GM18861 (cell line): ENCODE data around the gene PTCD1.

Experiments used
- ATAC-seq: cut with Tn5 transposase; IDR thresholded peaks from one replicate; pipeline ENCODE4 v1.9.1; 2021; ENCODE audit not compliant: unreplicated experiment

PTCD1 gene, protein sequence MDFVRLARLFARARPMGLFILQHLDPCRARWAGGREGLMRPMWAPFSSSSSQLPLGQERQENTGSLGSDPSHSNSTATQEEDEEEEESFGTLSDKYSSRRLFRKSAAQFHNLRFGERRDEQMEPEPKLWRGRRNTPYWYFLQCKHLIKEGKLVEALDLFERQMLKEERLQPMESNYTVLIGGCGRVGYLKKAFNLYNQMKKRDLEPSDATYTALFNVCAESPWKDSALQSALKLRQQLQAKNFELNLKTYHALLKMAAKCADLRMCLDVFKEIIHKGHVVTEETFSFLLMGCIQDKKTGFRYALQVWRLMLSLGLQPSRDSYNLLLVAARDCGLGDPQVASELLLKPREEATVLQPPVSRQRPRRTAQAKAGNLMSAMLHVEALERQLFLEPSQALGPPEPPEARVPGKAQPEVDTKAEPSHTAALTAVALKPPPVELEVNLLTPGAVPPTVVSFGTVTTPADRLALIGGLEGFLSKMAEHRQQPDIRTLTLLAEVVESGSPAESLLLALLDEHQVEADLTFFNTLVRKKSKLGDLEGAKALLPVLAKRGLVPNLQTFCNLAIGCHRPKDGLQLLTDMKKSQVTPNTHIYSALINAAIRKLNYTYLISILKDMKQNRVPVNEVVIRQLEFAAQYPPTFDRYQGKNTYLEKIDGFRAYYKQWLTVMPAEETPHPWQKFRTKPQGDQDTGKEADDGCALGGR

DNA sequence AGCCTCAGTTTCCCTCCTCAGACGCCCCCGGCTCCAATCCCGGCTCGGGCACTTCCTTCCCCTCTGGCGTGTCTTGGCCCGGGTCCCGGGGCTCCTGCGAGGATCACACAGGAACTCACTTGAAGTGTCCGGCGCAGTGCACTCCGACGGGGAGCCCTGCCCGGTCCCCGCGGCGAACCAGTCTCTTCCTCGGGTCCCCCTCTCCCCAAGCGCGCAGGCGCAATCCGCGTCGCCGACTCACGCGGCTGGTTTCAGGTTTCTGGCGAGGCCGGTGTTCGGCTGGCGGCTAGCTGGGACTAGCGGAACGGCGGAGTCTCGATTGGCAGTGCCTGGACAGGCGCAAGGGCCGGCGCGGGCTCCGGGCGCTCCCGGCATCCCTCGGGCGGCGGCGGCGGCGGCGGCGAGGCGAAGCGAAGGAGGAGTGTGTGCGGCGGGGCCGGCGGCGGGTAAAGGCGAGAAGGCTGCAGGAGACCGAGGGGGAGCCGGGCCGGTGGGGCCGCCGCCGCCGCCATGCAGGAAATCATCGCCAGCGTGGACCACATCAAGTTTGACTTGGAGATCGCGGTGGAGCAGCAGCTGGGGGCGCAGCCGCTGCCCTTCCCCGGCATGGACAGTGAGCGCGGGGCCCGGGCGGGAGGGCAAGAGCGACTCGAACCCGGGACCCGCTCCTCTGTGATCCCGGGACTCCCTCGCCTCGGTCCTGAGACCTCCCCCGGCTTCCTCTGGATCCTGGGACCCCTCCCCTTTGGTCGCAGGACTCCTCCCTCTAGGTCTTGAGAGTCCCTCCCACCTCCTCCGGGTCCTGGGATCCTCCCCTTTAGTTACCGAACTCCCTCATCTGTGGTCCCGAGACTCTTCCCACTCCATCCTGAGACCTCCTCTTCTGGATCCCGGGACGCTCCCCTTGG lies at the start of gene PTCD1, which contains the start of gene CPSF4:
PTCD1 (minus strand) TSS at position 226 of the 908 bp plus-strand sequence. CDS start 3,556 bp downstream, outside the sequence.
CPSF4 (plus strand) TSS at position 371 of the 908 bp plus-strand sequence; CDS start at position 511, 140 bp downstream.
- peak; percentile 88 for ATAC-seq

GRCh38 chr7:99485094-99485493 lies 46.5 kb upstream of the PTCD1 start:
- no peak for ATAC-seq

- no peak for ATAC-seq
Measured at GRCh38 chr7:99478464-99479440, 40.2 kb upstream of the PTCD1 start.

DNA sequence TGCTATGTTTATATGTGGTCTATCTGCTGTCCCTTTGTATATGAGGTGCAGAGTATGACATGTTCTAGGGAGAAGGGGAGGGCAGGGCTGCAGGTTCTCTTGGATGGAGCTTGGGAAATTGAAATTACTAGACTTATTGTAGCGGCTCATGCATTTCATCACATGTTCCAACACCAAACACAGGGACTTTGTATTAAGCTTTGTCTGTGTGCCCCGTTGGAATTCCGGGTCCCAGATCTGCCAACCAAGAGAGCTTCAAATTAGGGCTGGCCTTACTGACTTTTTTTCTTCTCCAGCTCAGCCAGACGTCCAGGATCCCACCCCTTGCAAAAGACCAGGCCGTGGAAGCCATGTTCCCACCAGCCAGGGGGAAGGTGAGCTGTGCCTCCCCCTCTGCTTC lies 37.5 kb upstream of the PTCD1 start:
- ATAC-seq: no peak

DNA sequence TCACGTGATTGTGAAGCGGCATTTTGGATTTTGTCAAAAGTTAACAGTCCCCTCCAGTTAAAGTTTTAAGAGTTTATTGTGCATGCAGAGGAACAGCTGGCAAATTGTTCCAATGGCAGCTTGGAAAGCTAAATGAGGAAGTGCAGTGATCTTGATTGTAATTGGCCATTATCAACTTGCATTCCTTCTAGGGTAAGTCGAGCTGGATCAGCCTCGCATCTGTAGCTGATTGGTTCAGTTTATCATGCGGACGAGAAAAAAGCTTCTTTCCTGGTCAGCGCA lies 34.7 kb upstream of the PTCD1 start:
- ATAC-seq: no peak

- ATAC-seq: peak; percentile 92
Measured at GRCh38 chr7:99472561-99473314, 34.1 kb upstream of the PTCD1 start, which contains the start of gene ZNF789. Gene ZNF789, plus strand, starts transcription at chr7:99472890. Its CDS starts 3,567 bp downstream, at chr7:99476457.

DNA sequence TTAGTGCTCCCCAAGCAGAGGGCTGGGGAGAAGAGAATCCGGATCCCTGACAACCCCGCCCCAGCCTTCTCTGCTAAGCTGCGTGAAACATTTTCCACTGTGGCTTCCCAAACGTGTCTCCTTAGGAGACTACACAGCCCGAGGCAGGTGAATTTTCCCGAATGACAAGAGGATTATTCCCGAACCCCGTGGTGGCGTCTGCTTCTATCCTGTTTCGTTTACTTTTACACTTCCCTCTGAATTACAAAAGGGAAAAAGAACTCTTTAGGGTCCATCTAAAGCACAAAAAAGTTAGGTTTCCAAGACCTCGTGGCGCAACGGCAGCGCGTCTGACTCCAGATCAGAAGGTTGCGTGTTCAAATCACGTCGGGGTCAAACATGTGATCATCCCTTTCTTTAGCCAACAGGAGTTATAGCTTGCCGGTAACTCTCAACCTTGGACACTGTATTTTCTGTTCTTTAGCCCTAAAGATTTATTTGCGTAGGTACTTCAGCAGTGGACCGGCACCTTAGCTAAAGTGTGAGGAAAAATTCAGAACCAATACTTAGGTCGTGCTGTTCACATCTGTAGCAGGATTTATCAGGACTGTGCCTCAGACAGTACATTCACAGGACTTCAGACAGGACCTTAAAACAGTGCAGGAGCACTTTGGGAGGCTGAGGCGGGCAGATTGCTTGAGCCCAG lies 30.9 kb upstream of the PTCD1 start:
- no peak for ATAC-seq

DNA sequence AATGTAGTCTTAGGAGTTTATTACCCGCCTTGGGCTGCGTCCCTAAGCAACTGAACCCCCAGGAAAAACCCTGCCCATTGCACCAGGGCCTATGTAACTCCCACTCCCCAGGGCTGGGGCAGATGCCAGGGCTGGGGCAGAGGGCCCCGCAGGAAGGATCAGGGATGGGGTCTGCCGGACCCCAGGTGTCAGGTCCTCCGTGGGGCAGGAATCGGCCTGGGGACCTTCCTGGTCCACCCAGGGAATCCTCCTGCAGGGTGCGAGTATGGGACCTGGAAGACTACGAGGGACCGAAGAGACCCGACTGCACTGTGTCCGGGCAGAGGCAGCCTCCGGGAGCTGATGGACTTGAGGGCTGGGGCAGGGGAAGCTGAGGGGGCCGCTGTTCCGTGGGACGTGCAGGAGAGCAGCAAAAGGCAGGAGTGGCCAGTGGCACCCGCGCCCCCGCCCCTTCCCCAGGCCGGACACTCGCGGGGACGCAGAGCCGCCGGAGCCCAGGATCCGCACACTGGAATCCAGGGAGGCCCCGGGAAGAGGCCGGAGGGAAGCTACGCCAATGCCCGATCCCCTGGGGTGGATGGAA lies 29.8 kb upstream of the PTCD1 start:
- ATAC-seq: no peak

DNA sequence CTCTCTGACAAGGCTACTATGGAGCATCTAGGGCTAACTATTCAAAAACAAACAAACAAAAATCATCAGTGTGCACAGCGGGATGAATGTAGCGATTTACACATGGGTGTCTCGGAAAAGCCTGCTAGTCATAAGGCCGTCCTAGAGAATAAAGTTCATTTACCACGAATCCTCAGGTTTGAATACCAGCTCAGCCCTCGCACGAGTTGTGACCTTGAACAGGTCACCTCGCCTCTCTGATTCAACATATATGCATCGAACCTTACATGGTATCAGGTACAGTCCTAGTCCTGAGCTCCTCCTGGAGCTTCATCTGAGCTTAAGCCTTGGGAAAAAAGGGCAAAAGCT lies 26.8 kb upstream of the PTCD1 start:
- ATAC-seq: no peak

- ATAC-seq: no peak
Measured at GRCh38 chr7:99461221-99461620, 22.6 kb upstream of the PTCD1 start.

DNA sequence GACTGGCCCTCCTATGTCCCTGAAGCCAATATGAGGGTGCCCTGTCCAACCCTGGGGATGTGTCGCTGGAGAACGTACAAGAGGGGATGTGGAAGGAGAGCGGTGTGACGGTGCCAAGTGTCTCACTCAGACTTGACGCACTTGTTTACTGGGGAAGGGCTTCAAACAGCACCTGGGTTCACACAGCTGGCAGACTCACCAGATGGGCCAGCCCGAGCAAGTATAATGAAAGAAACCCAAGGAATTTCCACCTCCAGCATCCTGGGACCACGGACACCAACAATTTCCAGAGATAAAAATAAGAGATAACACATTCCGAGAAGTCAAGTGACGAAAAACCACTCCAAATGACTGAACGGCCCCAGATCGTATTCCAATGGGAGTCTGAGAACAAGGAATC lies 22.1 kb upstream of the PTCD1 start:
- ATAC-seq: no peak

DNA sequence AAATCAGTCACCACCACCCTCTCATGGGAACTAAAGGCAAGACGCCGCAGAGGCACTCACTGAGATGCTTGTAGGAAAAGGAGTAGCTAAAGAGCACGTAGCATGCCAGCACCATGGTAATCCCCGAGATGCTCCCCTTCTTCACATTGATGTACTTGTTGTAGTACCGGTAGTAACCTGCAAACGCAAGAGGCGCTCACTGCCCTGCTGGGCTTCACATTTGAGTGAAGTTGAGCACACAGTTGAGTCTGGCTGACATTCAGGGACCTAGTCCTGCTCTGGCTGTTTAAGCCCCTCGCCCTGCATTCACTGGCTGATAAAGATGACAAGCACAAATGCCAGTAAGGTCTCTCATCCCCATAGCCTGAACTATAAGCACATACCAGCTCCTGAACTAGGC lies 20.5 kb upstream of the PTCD1 start:
- no peak for ATAC-seq

DNA sequence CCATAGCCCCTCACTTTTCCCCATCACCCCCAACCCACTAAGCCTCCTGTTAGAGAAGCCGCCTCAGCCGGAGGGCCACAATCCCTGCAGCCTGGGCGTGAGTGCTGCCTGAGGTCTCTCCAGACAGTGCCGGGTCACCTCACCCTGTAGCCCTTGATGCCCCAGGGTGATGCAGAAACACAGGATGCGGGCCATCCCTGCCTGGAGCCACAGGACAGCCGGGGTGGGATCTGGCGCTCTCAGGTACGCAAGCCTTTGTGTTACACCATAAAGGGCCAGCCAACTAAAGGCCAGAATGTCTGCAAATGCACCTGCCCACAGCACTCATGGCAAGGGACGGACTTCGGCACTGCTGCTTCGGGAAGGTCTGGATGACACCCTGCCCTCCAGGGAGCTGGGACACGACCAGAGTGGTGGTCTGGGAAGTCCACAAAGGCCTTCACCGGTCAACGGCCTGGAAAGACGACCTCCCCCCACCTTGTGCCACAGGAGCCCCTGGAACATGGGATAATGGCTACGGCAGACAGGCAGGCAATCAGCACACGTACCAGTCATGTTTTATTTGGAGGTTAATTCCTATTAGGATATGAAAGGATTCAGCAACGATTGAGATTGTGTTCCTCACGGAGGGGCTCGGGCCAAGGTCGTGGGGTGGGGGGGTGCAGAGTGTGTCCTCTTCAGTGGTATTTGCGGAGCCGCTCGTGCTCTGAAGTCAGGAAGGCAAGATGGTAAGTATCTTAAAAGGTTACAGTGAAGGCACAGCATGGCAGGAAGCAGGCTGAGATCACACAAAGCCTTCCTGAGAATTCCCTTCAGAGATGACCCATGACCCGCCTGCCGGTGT lies 19.3 kb upstream of the PTCD1 start:
- no peak for ATAC-seq

- ATAC-seq: no peak
Measured at GRCh38 chr7:99457050-99457649, 18.6 kb upstream of the PTCD1 start.

DNA sequence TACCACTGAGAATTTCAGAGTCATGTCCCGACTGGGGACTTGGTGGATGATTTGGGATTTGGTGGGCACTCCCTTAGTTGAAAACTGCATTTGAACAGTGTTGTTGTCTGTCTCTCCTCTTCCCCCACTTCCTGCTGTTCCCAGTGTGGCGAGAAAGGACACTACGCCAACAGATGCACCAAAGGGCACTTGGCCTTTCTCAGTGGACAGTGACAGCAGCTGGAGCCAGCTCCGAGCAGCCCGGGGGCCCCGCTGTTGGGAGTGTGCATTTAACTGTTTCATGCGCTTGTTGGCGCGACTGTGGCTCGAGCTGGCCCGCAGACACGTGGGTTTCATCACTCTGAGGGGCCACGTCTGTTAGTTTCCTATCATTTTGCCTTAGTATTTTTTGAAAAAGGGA lies 17.7 kb upstream of the PTCD1 start:
- no peak for ATAC-seq

DNA sequence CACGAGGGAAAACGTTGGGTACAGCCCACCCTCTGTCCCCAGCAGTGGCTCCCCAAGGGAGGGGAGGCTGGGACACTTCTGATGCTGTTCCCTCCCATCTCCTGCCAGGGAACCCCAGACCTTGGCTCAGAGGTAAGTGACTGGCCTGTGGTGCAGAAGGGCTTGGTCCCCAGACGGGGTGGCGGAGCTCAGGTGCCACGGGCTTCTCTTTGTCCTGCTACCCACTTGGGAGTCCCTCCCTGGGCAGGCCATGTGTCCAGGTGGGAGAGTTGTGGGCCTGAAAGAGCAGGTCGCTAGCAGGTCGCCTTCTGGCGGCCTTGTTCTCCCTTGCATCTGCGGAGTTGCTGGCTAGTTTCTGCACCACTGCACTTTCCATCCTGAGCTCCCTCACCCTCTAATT lies 17.3 kb upstream of the PTCD1 start:
- ATAC-seq: no peak

GRCh38 chr7:99453105-99453504 lies 14.5 kb upstream of the PTCD1 start:
- no peak for ATAC-seq
